GM12801 (cell line): ENCODE results near the gene DLG2.

Experiments
- CTCF ChIP-seq: IDR thresholded peaks from one replicate; pipeline ENCODE4 v1.5.1; 2011; ENCODE audit warnings: control low read depth; ENCODE audit not compliant: insufficient read length; ENCODE audit errors: extremely low read depth

DLG2 gene

GRCh38 chr11:84648471-84648870 lies 978.7 kb downstream of the DLG2 start:
- TF ChIP-seq CTCF = no peak

GRCh38 chr11:84645988-84646694 lies 981.0 kb downstream of the DLG2 start:
- TF ChIP-seq CTCF = no peak

GRCh38 chr11:84642500-84642899 lies 984.6 kb downstream of the DLG2 start:
- TF ChIP-seq CTCF = no peak

DNA sequence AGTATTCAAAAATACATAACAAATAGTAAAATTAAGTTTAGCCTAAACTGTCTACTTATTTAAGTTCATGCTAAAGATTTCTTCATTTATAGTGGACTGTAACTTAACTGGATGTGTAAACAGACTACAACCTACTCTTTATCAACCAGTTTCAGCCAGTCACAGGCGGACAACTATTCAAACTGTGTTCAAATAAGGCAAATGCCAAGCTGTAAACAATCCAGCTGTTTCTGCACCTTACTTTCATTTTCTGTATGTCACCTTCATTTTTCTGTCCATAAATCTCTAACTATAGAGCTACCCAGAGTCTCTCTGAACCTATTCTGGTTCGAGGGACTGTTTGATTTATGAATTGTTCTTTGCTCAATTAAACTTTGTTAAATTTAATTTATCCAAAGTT lies 992.8 kb downstream of the DLG2 start:
- no peak for TF ChIP-seq CTCF

DNA sequence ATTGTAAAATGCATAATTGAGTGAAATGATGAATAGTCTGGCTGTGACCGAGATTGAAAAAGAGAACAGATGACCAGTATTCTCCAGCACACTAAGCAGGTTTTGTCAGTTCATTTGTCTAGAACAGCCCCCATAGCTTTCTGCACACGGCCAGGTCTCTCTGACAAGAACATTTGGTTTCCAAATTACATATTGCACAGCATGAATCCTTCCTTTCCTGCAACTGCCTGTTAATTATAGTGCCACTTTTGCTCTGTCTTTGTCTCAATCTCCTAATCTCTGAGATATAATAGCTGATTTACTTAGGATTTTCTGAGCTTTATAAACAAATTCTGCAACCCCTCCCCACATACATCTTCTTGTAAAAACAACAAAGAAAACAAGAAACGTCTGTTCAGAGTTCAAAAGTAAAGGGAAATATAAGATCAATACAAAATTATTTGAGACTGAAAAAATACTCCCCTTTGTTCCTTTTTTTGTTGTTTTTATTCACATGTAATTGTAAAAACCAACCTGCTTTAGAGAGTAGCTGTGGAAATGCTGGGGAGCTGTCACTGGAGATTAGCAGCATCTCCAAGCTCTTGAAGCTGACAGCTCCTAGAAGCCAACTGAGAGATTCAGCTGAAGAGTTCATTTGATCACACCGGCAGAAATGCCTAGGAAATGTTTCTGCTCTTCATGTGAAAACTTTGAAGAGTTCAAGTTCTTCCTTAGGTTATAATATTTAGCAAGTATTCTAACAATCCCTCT lies 998.1 kb downstream of the DLG2 start:
- TF ChIP-seq CTCF = no peak

- no peak for TF ChIP-seq CTCF
Observed at GRCh38 chr11:84626256-84626655, 1000.9 kb downstream of the DLG2 start.

- no peak for TF ChIP-seq CTCF
Observed at GRCh38 chr11:84612645-84613044, 1014.5 kb downstream of the DLG2 start.
